ENCODE data around the gene CYGB.

DNA sequence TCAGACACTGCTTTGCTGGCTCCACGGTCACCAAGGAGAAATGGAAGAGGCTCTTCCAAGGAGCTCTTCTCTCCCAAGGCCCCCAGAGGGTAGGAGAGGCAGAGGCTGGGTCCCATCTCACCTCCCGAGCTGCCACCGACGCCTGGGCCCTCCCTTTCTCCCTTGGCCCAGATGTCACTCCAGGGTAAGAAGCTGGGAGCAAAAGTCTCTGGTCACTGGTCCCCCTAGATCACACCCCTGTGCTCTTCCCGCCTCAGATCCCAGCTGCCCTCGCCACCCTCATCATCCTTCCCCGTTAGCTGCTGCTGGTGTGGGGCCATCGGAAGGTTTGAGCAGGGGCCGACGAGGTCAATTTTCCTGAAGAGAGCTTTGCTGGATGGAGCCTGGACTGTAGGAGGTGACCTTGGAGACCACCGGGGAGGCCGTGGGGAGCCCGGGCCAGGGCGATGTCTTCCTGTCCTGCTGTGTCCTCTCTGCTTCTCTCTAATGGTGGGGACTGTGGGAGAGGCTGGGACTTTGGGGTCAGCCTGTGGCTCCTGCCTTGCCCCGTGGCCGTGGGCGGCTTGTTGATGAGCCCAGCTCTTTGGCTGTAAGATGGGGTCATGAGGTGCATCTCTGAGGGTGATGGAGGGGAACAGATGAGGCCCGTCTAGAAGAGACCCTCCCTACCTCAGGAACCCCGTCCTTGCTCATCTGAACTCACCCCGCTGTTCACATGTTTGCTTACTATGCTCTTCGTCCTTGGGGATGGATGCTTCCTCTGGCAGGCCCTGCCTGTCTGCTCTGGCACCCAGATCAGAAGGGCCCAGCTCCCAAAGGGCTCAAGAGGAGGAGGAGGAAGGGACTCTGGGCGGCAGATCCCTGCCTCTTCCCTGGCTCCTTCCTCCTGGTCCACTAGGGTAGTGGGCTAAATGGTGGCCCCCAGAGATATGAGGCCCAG lies 24.9 kb downstream of the CYGB start:
- TF ChIP-seq EZH2 (IDR thresholded peaks at IDR 0.05) = no peak
- TF ChIP-seq POLR2AphosphoS5 (IDR thresholded peaks at IDR 0.05; ENCODE audit: borderline replicate concordance, low read depth, low read length) = no peak
- no peak for TF ChIP-seq FOXP2 (optimal IDR thresholded peaks at IDR 0.05; ENCODE audit: control extremely low read depth, extremely low read length, insufficient read depth)
